ENCODE measurements around the gene HES4.
"Not testable (repeated sequence)": the region's sequence is repeated elsewhere in the genome, so short reads cannot be mapped to it uniquely, and the experiment has no call there.

HES4 gene

DNA sequence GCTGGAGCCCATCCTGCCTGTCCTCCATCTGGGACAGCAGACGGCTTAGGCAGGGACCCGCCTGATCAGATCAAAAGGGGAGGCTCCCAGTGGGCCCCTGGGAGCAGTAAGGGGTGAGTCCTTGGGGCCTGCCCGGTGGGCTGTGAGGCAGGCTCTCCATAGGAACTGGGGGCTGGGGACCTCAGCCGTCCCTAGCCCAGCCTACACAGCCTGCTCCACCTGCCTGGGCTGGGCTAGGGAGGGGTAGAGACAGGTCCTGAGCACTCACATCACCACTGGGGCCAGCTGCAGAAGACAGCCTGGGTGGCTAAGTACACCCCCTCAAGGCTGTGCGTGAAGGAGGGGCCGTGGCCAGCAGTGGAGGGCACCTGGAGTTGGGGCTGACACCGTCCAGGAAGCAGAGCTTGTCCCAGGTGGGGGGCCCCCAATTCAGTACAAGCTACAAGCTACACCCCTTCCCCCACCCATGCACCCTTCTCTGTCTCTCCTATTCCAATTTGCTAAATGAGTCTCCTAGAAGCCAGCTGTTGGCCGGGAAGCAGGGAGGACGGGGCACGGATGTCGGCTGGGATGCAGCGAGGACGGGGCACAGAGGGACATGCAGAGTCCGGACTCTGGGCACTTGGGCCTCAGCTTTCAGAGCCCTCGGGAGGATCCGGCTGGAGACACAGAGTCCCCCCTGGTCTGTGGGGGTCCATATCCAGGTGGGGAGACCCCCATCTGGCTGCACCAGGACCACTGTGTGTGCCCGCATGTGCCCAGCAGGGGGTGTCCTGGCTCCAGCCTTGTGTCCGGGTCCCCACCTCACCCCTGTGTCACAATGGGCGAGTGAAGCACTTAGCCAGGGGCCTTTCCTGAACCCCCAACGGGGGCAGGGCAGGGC, 15.1 kb upstream of the HES4 start:
- no peak for DNase-seq

- DNase-seq: no peak
Observed at GRCh38 chr1:1013922-1014648, 14.2 kb upstream of the HES4 start.

DNA sequence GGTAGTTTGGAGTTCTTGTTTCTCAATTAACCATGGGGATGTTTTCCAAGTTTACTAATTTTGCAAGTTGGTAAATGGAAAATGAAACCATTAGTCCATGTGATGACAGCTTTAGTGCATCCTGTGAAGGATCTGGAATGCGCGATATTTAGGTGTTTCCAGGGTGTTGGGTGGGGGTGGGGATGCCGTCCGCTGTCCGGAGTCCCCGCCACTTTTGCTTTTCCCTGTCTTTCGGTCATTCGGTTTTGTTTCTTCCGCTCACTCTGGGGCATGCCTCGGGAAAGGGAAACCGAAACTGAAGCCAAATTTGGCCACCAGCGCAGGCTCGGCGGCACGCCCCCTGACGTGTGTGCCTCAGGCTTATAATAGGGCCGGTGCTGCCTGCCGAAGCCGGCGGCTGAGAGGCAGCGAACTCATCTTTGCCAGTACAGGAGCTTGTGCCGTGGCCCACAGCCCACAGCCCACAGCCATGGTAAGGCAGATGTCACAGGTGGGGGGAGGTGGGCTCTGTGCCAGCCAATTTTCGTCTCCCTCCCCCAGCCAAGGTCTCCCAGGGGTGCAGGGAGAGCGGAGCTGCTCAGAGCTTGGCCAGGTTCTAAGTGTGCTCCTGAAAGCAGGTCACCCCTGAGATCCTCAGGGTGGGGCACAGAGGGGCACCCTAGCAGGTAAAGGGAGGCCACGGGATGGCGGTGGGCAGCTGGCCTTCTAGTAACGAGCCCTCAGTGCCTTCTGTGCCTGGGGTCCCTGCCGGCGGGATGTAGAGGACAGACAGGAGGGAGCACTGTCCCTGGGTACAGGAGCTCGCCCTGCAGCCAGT, 13.4 kb upstream of the HES4 start, which contains the start of gene ISG15:
ISG15 (plus strand) TSS at position 393 of the 817 bp plus-strand sequence; CDS start at position 470, 77 bp downstream.
- peak; percentile 86 for DNase-seq

GRCh38 chr1:1012736-1013104, 12.8 kb upstream of the HES4 start:
- not testable (repeated sequence) for DNase-seq

GRCh38 chr1:1011396-1011949, 11.6 kb upstream of the HES4 start:
- no peak for DNase-seq

DNA sequence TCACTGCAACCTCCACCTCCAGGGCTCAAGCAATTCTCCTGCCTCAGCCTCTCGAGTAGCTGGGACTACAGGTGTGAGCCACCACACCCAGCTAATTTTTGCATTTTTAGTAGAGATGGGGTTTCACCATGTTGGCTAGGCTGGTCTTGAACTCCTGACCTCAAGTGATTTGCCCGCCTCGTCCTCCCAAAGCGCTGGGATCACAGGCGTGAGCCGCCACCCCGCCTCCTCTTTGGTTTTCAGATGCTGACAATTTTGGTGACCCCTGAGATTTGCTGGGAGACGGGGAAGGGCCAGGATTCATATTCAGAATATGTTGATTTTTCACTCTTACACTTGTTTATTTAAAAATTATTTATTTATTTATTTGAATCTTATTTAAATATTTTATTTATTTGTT, 10.2 kb upstream of the HES4 start:
- DNase-seq: not testable (repeated sequence)

DNA sequence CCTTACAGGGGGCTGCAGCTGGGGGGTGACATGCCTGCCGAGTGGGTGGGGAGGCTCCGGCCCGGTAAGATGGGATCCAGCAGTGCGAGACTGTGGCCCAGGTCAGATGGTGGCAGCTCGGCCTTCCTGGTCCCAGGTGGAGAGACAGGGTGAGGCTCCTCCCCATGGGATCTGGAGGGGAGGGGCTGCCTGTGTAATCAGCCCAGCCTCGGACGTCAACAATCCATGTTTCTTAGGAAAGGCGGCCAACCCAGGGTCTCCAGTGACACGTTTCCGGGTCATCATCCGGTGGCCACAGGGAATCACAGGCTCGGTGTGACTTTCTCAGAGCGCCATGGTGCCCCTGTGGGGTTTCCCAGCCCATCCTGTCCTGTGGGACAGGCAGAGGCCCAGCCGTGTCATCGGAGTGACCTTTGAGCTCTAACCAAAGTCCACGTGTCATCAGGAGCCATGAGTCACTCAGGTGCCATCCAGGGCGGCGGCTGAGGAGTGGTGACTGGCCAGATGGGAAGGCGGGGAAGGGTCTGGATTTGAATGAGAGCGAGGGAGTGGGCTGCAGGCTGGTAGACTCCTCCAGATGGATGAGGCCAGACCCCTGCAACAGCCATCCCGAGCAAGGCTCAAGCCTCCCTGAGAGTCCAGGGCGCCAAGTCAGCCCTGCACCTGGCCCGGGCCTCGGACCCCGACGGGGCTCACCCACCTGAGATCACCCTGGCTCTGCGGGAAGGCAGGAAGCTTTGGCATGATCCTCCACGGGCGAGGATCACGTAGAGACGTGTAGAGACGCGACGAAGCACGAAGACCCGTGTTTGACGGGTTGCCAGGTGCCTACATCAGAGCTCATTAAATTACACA, 6.6 kb upstream of the HES4 start:
- DNase-seq: no peak

- DNase-seq: no peak
Observed at GRCh38 chr1:1005774-1006304, 5.9 kb upstream of the HES4 start.

DNA sequence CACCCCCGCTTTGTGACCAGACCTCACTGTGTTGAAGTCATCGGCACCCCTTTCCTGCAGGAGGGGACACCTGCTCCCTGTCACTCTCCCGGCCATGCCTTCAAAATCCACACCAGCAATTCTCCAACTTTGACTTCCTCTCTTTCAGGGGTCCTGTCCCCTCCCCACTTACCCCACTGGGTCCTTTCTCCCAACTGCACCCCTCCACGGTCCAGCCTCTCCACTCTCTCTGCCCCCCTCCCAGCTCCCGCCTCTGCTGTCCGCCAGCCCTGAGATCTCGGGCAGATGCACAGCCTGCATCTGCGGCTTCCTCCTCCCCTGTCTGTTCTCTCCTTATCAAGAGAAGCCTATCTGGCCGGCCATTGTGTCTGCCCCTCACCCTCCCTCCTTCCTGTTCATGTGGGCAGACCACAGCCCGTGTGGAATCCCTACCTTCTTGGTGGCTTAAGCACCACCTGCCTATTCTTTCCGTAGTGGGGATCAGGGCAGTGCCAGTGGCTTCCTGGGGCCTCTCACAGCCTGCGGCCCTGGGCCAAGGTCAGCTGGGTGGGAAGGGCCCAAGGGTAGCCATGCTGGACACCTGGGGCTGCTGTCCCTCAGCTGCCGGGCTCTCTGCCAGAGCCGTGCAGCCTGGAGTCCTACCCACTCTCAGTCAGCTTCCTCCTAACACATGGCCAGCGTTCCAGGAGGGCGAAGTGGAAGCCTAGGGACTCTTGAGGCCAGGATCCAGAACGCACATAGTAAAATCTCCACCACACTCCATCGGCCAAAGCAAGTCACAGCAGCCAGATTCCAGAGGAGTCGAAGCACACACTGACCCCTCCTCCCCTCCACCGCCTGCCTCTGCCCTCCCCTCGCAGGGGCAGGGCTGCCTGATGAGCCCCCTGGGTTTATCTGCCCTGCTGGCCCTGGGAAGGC, 5.1 kb upstream of the HES4 start:
- DNase-seq: no peak

DNA sequence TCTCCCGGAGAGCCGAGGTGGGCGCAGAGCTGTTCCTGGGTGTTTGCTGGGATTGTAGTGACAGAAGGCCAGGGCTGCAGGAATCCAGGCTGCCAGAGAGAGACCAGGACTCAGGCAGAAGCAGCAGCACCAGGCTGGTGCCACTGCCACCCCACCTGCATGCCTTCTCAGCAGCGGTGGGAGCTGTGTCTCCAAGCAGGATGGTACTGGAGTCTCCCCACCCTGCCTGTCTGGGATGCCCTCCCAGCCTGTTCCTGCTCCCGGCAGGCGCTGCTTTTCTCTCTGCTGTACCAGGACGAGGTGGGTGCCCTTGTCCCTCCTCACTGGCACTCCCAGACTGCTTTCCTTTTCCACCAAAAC, 4.5 kb upstream of the HES4 start:
- no peak for DNase-seq

DNA sequence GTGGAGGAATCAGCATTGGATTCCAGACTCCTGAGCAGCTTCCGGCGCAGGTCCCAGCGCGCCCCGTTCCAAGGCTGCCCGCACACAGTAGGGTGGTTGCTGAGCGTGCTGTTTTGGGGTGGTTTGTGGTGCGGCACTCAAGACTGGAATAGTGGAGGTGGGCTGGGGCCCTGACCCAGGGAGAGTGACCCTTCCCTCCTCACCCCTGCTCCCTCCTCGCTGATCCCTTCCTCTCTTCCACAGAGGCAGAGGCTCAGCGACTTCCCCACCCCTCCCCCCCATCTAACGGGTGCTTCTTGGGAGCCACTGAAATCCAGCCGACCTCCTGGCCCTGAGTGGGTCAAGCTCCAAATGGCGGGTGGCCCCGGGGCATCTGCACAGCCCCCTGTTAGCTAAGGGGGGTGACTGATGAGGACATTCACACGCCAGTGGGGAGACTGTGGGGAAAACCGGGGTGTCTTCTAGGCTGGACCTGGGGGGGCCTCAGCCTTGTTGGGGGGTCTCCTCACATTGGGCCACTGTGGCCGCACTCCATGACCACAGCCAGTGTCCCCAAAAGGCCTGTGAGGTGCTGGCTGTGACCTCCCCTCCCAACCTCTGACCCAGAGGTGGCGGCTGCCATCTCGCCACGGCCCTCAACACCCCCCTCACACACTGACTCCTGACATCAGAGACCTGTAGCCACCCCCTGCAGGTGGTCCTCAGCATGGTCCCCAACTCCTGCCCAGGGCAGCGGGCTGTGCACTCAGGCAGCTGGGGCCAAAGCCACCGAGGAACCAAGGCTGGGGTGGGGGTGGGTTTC, 3.9 kb upstream of the HES4 start:
- no peak for DNase-seq

GRCh38 chr1:1001057-1001783, 1.3 kb upstream of the HES4 start:
- no peak for DNase-seq

DNA sequence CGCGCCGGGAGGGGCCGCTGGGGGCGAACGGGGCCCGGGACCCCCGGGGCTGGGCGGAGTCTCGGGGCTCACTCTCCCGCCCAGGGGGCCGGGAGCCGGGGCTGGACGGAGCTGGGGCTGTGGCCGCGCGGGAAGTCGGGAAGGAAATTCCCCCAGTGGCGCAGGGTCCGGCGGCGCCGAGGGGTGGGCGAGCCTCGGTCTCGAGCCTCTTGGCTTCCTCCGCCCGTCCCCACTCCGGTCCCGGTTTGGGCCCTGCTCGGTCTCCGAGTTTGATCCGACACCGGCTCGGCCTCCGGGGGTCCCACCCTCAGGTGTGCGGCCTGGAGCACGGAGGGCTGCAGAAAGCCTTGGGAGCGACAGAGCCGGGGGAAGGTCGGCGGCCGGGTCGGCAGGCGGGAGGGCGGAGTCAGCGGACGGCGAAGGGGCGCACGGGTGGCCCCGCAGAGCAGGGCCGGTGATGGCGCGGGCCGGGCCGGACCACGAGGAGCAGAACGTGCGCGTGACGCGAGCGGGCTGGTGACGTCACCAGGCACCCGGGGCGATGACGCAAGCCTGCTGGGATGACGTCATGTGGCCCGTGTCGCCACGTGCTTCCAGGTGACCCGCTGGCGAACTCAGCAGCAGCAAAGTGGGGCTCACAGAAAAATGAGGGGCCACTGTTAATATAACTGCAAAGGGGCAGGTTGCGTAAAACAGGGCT, 610 bp upstream of the HES4 start:
- DNase-seq: peak; percentile 55

DNA sequence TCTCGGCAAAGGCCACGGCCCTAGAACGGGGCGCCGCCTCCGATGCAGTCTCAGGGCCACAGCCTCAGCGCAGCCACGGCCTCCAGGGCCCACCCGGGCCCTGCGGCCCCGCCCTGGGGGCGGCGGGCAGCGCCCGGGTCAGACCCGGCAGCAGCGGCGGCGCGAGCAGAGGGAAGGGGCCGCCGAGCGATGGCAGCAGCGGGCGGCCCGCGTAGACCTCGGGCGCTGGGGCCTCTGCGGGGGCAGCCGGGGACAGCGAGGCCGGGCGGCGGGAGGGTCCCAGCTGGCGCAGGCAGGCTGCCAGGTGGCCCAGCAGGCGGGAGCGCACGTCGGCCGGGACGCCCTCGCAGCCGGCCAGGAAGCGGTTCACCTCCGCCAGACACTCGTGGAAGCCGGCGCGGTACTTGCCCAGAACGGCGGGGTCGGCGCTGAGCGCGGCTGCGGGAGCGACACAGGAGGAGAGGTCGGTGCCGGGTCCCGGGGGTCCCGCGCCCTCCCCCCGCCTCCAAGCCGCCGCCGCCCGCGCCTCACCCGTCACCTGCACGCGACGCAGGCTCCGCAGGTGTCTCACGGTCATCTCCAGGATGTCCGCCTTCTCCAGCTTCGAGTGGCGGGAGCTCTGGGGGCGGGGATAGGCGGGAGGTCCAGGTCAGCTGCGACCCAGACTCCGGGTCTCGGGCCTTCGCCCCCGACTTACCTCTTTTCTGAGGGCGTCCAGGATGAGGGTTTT, 737 bp downstream of the HES4 start:
- DNase-seq: no peak

DNA sequence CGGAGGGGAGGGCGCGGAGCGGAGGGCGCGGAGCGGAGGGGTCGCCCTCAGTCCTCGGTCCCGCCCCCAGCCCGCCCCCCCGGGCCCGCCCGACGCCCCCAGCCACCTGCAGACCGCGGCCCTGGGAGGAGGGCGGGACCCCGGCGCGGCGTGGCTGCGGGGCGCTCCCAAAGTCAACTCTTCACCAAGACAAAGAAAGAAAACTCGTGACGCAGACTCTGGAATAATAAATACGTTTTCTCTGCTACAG, 1.2 kb downstream of the HES4 start:
- no peak for DNase-seq

DNA sequence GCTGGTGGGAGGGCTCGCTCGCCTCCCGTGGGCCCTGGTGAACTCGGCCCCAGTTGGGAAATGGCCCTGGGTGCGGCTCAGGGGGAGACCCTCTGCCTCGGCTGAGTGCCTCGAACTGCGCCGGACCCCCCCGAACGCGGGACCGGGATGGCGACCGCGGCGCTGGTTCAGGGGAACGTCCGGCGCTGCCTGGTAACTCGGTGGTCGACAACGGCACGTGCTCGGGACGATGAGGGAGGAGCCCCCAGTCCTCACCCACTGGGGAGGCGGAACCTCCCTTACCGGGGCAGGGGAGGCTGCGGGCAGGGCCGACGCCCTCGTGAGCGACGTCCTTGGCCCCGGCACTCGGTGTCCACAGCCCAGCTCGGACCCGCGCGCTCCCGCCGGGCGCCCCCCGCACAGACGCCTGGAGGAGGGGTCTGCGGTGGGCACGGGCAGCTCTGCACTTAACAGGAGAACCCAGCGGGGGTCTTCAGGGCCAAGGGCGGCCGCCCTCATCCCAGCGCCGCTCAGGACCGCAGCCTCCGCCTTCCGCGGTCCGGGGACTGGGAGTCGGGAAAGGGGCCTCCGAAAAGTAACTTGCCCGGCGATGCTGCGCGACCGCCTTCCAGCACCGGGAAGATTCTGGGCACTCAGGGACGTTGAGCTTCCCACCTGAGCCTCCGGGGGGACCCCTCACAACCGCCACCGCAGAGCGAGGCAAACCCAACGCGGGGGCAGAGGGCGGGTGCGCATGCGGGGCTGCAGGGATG, 1.7 kb downstream of the HES4 start:
- no peak for DNase-seq

DNA sequence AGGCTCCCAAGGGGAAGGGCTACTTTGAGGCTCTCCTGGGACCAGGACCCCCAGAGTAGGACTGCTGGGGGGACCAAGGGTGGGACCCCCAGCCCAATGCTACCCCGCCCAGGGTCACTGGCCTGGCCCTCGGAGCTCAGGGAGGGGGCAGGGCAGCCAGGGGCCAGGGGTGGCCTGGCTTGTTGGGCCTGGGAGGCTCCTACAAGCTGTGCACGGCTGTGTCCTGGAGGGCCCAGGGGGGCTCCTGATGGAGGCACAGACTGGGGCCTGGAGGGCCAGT, 2.2 kb downstream of the HES4 start:
- no peak for DNase-seq
